ENCODE data around the gene REXO5. TPM values are rescaled to one million over a fixed set of nuclear protein-coding genes. Genes with fewer than 3 reads are reported as not detected.

REXO5 gene
- total RNA-seq, 2 donors from 2014 or later, result 0.98 to 5.2 TPM

DNA sequence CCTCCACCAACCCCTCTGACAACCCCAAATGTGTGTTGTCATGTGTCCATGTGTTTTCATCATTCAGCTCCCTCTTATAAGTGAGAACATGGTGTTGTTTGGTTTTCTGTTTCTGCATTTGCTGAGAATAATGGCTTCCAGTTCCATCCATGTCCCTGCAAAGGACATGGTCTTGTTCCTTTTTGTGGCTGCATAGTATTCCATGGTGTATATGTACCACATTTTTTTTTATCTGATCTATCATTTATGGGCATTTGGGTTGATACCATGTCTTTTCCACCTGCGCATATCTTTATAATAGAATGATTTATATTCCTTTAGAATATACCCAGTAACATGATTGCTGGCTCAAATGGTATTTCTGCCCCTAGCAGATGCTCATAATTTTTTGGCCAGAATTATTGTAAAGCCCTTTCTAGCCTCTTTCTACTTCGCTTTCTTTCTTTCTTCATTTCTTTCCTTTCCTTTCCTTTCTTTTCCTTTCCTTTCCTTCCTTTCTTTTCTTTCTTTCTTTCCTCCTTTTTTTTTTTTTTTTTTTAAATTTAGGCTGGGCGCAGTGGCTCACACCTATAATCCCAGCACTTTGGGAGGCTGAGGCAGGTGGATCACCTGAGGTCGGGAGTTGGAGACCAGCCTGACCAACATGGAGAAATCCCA lies 12.7 kb downstream of the REXO5 start:
- no peaks in the 10 kb centered on the region for H3K4me1 ChIP-seq
- no peaks in the 10 kb centered on the region for H3K9me3 ChIP-seq
- H3K36me3 ChIP-seq, result no peaks in the 10 kb centered on the region
- no peak for DNase-seq (ENCODE audit: low spot score)
- H3K4me3 ChIP-seq, result no peak overlapping the region
- no peaks in the 10 kb centered on the region for H3K27me3 ChIP-seq
- H3K27ac ChIP-seq, result no peak overlapping the region
- TF ChIP-seq, protein P1, sequence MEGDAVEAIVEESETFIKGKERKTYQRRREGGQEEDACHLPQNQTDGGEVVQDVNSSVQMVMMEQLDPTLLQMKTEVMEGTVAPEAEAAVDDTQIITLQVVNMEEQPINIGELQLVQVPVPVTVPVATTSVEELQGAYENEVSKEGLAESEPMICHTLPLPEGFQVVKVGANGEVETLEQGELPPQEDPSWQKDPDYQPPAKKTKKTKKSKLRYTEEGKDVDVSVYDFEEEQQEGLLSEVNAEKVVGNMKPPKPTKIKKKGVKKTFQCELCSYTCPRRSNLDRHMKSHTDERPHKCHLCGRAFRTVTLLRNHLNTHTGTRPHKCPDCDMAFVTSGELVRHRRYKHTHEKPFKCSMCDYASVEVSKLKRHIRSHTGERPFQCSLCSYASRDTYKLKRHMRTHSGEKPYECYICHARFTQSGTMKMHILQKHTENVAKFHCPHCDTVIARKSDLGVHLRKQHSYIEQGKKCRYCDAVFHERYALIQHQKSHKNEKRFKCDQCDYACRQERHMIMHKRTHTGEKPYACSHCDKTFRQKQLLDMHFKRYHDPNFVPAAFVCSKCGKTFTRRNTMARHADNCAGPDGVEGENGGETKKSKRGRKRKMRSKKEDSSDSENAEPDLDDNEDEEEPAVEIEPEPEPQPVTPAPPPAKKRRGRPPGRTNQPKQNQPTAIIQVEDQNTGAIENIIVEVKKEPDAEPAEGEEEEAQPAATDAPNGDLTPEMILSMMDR (IDR thresholded peaks at IDR 0.05), result no peak

DNA sequence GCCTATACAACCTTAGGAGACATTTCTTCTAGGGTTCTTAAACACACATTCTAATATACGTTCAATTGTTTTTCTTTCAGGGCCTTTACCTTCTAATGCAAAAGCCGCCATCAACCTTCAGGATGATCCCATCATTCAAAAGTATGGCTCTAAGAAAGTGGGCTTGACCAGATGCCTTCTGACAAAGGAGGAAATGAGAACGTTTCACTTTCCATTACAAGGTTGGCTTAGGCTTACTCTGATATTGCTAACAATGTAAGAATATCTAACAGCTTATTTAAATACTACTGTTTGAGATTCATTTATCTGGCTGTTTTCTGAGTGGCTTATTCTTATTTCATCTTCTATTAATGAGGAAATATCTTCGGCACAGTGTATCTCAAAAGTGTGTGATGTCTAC lies 15.4 kb downstream of the REXO5 start:
- no peak overlapping the region for H3K4me3 ChIP-seq
- H3K27me3 ChIP-seq, result no peaks in the 10 kb centered on the region
- peaks cover 0 to 7% of the 10 kb centered on the region in 2 donors for H3K4me1 ChIP-seq
- TF ChIP-seq, protein P1 (IDR thresholded peaks at IDR 0.05), result no peak
- H3K36me3 ChIP-seq, result no peaks in the 10 kb centered on the region
- no peak overlapping the region for H3K27ac ChIP-seq
- no peaks in the 10 kb centered on the region for H3K9me3 ChIP-seq
- DNase-seq (ENCODE audit: low spot score), result no peak

DNA sequence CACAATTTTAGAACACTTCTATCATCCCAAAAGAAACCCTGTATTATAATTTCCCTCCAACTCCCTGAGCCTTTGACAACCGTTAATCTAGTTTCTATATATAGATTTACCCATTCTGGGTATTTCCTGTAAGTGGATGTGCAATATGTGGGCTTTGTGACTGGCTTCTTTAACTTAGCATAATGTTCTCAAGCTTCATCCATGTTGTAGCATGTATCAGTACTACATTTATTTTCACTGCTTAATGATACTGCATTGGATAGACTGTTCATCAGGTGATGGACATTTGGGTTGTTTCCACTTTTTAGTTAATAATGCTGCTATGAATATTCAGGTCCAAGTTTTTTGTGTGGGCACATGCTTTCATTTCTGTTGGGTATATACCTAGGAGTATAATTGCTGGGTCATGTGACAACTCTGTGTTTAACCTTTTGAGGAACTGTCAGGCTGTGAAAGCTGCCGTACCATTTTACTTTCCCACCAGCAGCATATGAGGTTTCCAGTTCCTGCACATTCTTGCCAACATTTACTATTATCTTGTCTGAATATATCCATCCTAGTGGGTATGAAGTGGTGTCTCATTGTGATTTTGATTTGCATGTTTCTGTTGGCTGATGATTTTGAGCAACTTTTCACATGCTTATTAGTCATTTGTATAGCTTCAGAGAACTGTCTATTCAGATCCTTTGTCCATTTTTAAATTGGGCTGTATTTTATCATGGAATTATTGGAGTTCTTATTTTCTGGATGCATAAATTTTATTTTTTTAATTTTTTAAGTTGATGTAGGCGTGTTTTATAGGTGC lies 16.4 kb downstream of the REXO5 start:
- Histone ChIP-seq H3K9me3 (no peaks in the 10 kb centered on the region), H3K4me3 (no peak overlapping the region), H3K4me1 (peaks cover 0 to 7% of the 10 kb centered on the region in 2 donors), H3K27me3 (no peaks in the 10 kb centered on the region), H3K36me3 (no peaks in the 10 kb centered on the region), H3K27ac (no peak overlapping the region)
- no peak for DNase-seq (ENCODE audit: low spot score)
- TF ChIP-seq, protein P1 (IDR thresholded peaks at IDR 0.05), result no peak

DNA sequence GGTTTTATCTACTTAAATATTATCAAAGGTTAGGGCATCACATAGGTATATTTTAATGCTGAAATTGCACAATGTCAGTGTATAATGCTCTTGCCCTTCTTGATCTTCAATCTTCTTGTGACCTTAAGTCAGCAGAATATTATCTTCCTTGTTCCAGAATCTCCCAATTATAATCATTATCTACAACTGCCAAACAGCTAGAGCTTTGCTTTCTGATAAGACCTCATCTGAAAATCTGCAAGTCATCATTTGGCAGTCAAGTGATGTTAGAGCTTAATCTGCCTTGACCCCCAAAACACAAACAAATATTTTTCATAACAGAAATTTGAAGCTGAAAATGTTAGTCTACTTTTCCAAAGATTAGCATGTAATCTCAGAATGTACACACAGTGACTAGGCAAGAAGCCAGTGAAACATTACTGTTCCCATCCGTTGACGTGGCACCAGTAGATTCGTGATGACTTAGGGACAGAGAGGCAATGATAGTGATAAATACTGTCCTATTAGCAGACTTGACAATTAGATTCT lies 19.8 kb downstream of the REXO5 start:
- no peaks in the 10 kb centered on the region for H3K36me3 ChIP-seq
- no peaks in the 10 kb centered on the region for H3K27me3 ChIP-seq
- peaks cover 0 to 7% of the 10 kb centered on the region in 2 donors for H3K4me1 ChIP-seq

DNA sequence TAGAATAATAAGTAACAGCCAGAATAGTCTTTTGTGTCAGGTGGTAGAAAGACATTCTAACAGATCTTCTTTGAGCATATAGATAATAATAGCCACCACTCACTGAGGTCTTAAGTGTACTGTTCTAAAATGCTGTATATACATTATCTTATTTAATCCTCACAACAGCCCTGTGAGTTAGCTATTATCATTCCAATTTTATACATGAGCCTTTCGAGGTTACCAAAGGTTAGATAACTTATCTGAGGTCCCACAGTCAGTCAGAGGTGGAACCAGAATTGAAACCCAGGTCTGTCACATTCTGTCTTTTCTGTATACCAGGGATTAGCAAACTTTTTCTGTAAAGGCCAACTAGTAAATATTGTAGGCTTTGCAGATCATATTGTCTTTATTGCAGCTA lies 23.2 kb downstream of the REXO5 start:
- no peaks in the 10 kb centered on the region for H3K36me3 ChIP-seq
- H3K4me3 ChIP-seq, result no peak overlapping the region
- peaks cover 0 to 7% of the 10 kb centered on the region in 2 donors for H3K4me1 ChIP-seq
- no peak overlapping the region for H3K27ac ChIP-seq
- no peak for DNase-seq (ENCODE audit: low spot score)
- H3K9me3 ChIP-seq, result no peaks in the 10 kb centered on the region
- H3K27me3 ChIP-seq, result no peaks in the 10 kb centered on the region
- TF ChIP-seq, protein P1 (IDR thresholded peaks at IDR 0.05), result no peak

More for the DNA sequence above, 19.8 kb downstream of the REXO5 start:
- TF ChIP-seq, protein P1 (IDR thresholded peaks at IDR 0.05), result no peak
- H3K27ac ChIP-seq, result no peak overlapping the region
- H3K9me3 ChIP-seq, result no peaks in the 10 kb centered on the region
- no peak for DNase-seq (ENCODE audit: low spot score)
- no peak overlapping the region for H3K4me3 ChIP-seq

Data from right atrium auricular region (tissue), 2 donors.